ENCODE results near the gene OPCML. TPM values are rescaled to one million over a fixed set of nuclear protein-coding genes. Genes with fewer than 3 reads are reported as not detected.

OPCML gene
- total RNA-seq, 2 donors from 2014 or later = 0.34 TPM; not detected in 1

DNA sequence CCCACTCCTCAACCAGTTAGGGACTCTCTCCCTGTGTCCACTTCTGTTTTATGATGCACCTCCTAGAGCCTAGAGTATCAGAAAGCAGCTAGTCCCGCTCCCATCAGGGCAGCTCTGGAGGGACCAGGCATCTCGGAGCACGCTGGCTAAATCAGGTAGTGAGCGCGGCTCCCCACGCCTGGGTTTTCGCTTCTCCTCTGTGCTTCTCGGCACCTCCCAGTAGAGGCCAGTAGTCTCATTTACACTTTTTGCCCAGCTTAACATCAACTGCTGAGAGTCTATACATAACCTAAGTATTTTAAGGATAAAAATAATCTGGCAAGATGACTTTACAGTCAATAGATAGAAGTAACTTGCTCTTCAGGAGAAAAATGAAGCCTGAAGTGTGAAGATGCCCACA is 473.8 kb downstream of the OPCML start:
- Histone ChIP-seq H3K36me3 (no peaks in the 10 kb centered on the region), H3K4me1 (replicated peaks) (no peaks in the 10 kb centered on the region), H3K27ac (no peak overlapping the region), H3K9me3 (no peaks in the 10 kb centered on the region), H3K4me3 (no peak overlapping the region), H3K27me3 (replicated peaks; ENCODE audit: insufficient read depth) (no peaks in the 10 kb centered on the region)
- intact Hi-C loops (cut with DNase I) = no loop called here
- TF ChIP-seq CTCF (IDR thresholded peaks at IDR 0.05) (no peak), POLR2A (IDR thresholded peaks at IDR 0.05) (no peak), POLR2AphosphoS5 (IDR thresholded peaks at IDR 0.05) (no peak)
- no peak for DNase-seq (ENCODE audit: low spot score)
- WGBS = 51% methylated on average over 8 of the region's 8 CpGs

DNA sequence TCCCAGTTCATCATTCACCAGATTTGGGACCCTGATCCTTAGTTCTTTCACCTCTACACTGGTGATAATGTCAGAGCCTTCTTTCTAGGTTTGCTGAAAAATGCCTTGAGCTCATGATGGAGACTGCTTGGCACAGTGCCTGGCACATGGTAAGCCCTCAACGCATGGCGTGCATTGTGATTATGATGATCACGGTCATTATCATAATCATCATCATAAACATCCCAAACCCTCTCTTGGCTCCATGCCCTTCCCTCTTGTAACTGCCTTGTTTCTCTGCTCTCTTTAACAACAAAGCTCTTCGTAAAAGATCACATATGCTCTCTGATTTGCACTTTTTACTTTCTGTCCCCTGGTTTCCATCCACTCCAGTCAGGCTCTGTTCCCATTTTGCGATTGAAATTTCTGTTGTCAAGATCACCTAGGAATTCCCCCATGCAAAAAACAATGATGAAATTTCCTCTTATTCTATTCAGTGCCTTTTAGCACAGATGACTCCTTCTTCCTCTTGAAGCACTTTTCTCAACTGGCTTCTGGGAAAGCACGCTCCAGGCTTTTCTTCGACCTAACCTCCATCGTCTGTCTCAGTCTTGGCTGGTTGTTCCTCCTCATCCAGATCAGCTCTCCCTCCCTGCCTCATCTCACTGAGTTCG is 479.1 kb downstream of the OPCML start:
- Histone ChIP-seq H3K4me3 (no peak overlapping the region), H3K27me3 (replicated peaks; ENCODE audit: insufficient read depth) (no peaks in the 10 kb centered on the region), H3K27ac (no peak overlapping the region), H3K4me1 (replicated peaks) (no peaks in the 10 kb centered on the region), H3K9me3 (no peaks in the 10 kb centered on the region), H3K36me3 (no peaks in the 10 kb centered on the region)
- TF ChIP-seq CTCF (IDR thresholded peaks at IDR 0.05) (no peak), POLR2A (IDR thresholded peaks at IDR 0.05) (no peak), POLR2AphosphoS5 (IDR thresholded peaks at IDR 0.05) (no peak)
- intact Hi-C loops (cut with DNase I) = no loop called here
- no peak for DNase-seq (ENCODE audit: low spot score)
- WGBS = 61% methylated on average over 9 of the region's 9 CpGs

DNA sequence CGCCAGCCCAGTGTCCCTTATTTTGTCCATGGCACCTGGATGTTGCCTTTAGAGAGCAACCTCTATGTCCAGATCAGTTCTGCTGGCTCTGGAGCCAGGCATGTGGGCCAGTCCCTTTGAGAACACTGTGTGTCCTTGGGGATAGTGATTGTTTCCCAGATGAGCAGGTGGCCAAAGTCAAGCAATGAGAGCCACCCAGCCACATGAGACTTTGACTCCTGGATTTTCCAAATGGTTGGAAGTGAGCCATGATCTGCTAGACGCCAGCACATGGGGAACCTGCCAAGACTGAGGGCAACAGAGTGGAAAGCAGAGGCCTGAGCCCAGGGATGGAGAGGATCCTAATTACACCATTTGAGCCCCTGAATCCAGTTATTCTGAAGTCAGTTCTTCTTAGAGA is 479.8 kb downstream of the OPCML start:
- H3K9me3 ChIP-seq = no peaks in the 10 kb centered on the region
- TF ChIP-seq CTCF (IDR thresholded peaks at IDR 0.05) = no peak
- no peak overlapping the region for H3K27ac ChIP-seq
- DNase-seq (ENCODE audit: low spot score) = no peak
- H3K27me3 ChIP-seq (replicated peaks; ENCODE audit: insufficient read depth) = no peaks in the 10 kb centered on the region
- whole genome bisulfite sequencing = 48% methylated on average over 2 of the region's 2 CpGs
- H3K4me3 ChIP-seq = no peak overlapping the region
- no peaks in the 10 kb centered on the region for H3K4me1 ChIP-seq (replicated peaks)
- H3K36me3 ChIP-seq = no peaks in the 10 kb centered on the region
- intact Hi-C loops (cut with DNase I) = no loop called here

- Histone ChIP-seq H3K36me3 (no peaks in the 10 kb centered on the region), H3K27me3 (replicated peaks; ENCODE audit: insufficient read depth) (peaks cover 3% of the 10 kb centered on the region), H3K4me3 (no peak overlapping the region), H3K27ac (no peak overlapping the region), H3K9me3 (no peaks in the 10 kb centered on the region), H3K4me1 (replicated peaks) (no peaks in the 10 kb centered on the region)
- intact Hi-C loops (cut with DNase I) = no loop called here
- no peak for TF ChIP-seq CTCF (IDR thresholded peaks at IDR 0.05)
- no peak for TF ChIP-seq POLR2A (IDR thresholded peaks at IDR 0.05)
- TF ChIP-seq POLR2AphosphoS5 (IDR thresholded peaks at IDR 0.05) = no peak
- 54% methylated on average over 11 of the region's 11 CpGs for WGBS
- no peak for DNase-seq (ENCODE audit: low spot score)
These were observed 482.9 kb downstream of the OPCML start for GRCh38 chr11:133049244-133050019.

GRCh38 chr11:133048270-133048669 is 484.0 kb downstream of the OPCML start:
- Histone ChIP-seq H3K4me1 (replicated peaks) (no peaks in the 10 kb centered on the region), H3K36me3 (no peaks in the 10 kb centered on the region), H3K4me3 (no peak overlapping the region), H3K9me3 (no peaks in the 10 kb centered on the region), H3K27ac (no peak overlapping the region), H3K27me3 (replicated peaks; ENCODE audit: insufficient read depth) (peaks cover 3% of the 10 kb centered on the region)
- TF ChIP-seq POLR2AphosphoS5 (IDR thresholded peaks at IDR 0.05) (no peak), CTCF (IDR thresholded peaks at IDR 0.05) (no peak), POLR2A (IDR thresholded peaks at IDR 0.05) (no peak)
- DNase-seq (ENCODE audit: low spot score) = no peak
- WGBS = 87% methylated on average over 8 of the region's 8 CpGs
- intact Hi-C loops (cut with DNase I) = no loop called here

All from prostate gland (tissue), 2 donors.